Activated T-cell treated with anti-CD3 and anti-CD28 coated beads, Interleukin-2, amount 50 U/mL, for 72 hours (primary cell): ENCODE data around the gene SLC22A12. TPM values are rescaled to one million over a fixed set of nuclear protein-coding genes. Genes with fewer than 3 reads are reported as not detected.
A peak's percentile ranks its signal among the peaks of the same experiment; 100 is the strongest.

Experiments used
- ATAC-seq, 2 donors: fragments of 150-1000 bp; cut with Tn5 transposase; replicated peaks in 1 of 2; 2 replicates each; pipeline ENCODE4 v1.10.0; 2021; ENCODE audit warnings: moderate library complexity in 2 of 2, mild to moderate bottlenecking in 1 of 2
- DNase-seq, 2 donors: peaks; one replicate each; pipeline ENCODE4 v3.0.0; 2021 to 2022; ENCODE audit warnings: mixed read lengths in 1 of 2
- H3K27ac Mint-ChIP-seq: one replicate; pipeline ENCODE4 v1.8.0; 2022; ENCODE audit warnings: mild to moderate bottlenecking, moderate library complexity, mixed read lengths
- H3K27me3 Mint-ChIP-seq: one replicate; pipeline ENCODE4 v1.8.0; 2022; ENCODE audit warnings: low read depth, mixed read lengths
- H3K36me3 Mint-ChIP-seq, 2 donors: one replicate each; pipeline ENCODE4 v1.8.0; 2022; ENCODE audit warnings: mixed read lengths in 2 of 2, mild to moderate bottlenecking in 1 of 2; ENCODE audit not compliant: insufficient read depth in 2 of 2
- H3K4me1 Mint-ChIP-seq: one replicate; pipeline ENCODE4 v1.8.0; 2022; ENCODE audit warnings: low read depth, mixed read lengths
- H3K4me3 Mint-ChIP-seq, 2 donors: one replicate each; pipeline ENCODE4 v1.8.0; 2022; ENCODE audit warnings: mild to moderate bottlenecking in 2 of 2, mixed read lengths in 2 of 2, moderate library complexity in 2 of 2
- H3K9me3 Mint-ChIP-seq, 2 donors: one replicate each; pipeline ENCODE4 v1.8.0; 2022; ENCODE audit warnings: mixed read lengths in 2 of 2
- total RNA-seq, 2 donors: library from RNA; stranded (reverse); gene quantifications; one replicate each; pipeline ENCODE4 v1.2.3, GENCODE V29; 2022

The SLC22A12 gene
- not detected for total RNA-seq

GRCh38 chr11:64590763-64591221 lies at the start of gene SLC22A12:
Gene SLC22A12 (plus strand): TSS chr11:64591220. CDS start chr11:64591557, 337 bp downstream.
- Mint-ChIP-seq H3K27ac (no peak within 1 kb of the TSS), H3K36me3 (peaks cover 2 to 9% of the 10 kb centered on the region in 2 donors), H3K9me3 (peaks cover 7 to 9% of the 10 kb centered on the region in 2 donors), H3K4me3 (no peak within 1 kb of the TSS), H3K4me1 (no peaks in the 10 kb centered on the region), H3K27me3 (peaks cover 9% of the 10 kb centered on the region)
- no peak for ATAC-seq
- no peak for DNase-seq

- no peak overlapping the region for H3K4me3 Mint-ChIP-seq
- no peaks in the 10 kb centered on the region for H3K4me1 Mint-ChIP-seq
- no peaks in the 10 kb centered on the region for H3K36me3 Mint-ChIP-seq
- no peaks in the 10 kb centered on the region for H3K9me3 Mint-ChIP-seq
- peaks cover 14% of the 10 kb centered on the region for H3K27me3 Mint-ChIP-seq
- no peak for ATAC-seq
- no peak overlapping the region for H3K27ac Mint-ChIP-seq
- no peak for DNase-seq
Observed at GRCh38 chr11:64542172-64543125, 48.6 kb upstream of the SLC22A12 start.

- H3K27me3 Mint-ChIP-seq: peaks cover 8% of the 10 kb centered on the region
- no peaks in the 10 kb centered on the region for H3K4me1 Mint-ChIP-seq
- H3K27ac Mint-ChIP-seq: no peak overlapping the region
- no peaks in the 10 kb centered on the region for H3K36me3 Mint-ChIP-seq
- ATAC-seq: no peak
- H3K9me3 Mint-ChIP-seq: no peaks in the 10 kb centered on the region
- no peak for DNase-seq
- no peak overlapping the region for H3K4me3 Mint-ChIP-seq
Observed at GRCh38 chr11:64543818-64544217, 47.2 kb upstream of the SLC22A12 start.

GRCh38 chr11:64544616-64545296 lies 46.3 kb upstream of the SLC22A12 start:
- H3K4me1 Mint-ChIP-seq: no peaks in the 10 kb centered on the region
- H3K36me3 Mint-ChIP-seq: no peaks in the 10 kb centered on the region
- no peak overlapping the region for H3K4me3 Mint-ChIP-seq
- ATAC-seq (no peak), DNase-seq (no peak)
- no peaks in the 10 kb centered on the region for H3K9me3 Mint-ChIP-seq
- peaks cover 2% of the 10 kb centered on the region for H3K27me3 Mint-ChIP-seq
- H3K27ac Mint-ChIP-seq: no peak overlapping the region

- no peak for ATAC-seq
- no peaks in the 10 kb centered on the region for H3K9me3 Mint-ChIP-seq
- H3K4me1 Mint-ChIP-seq: no peaks in the 10 kb centered on the region
Observed at GRCh38 chr11:64545619-64546018, 45.4 kb upstream of the SLC22A12 start.

GRCh38 chr11:64546176-64546575 lies 44.8 kb upstream of the SLC22A12 start:
- DNase-seq (no peak), ATAC-seq (no peak)
- Mint-ChIP-seq H3K27ac (no peak overlapping the region), H3K4me1 (no peaks in the 10 kb centered on the region), H3K9me3 (no peaks in the 10 kb centered on the region), H3K27me3 (no peaks in the 10 kb centered on the region), H3K36me3 (no peaks in the 10 kb centered on the region), H3K4me3 (no peak overlapping the region)

More at GRCh38 chr11:64545619-64546018, 45.4 kb upstream of the SLC22A12 start:
- no peaks in the 10 kb centered on the region for H3K36me3 Mint-ChIP-seq
- no peak for DNase-seq
- no peaks in the 10 kb centered on the region for H3K27me3 Mint-ChIP-seq
- no peak overlapping the region for H3K4me3 Mint-ChIP-seq
- no peak overlapping the region for H3K27ac Mint-ChIP-seq

- no peaks in the 10 kb centered on the region for H3K27me3 Mint-ChIP-seq
- H3K27ac Mint-ChIP-seq: no peak overlapping the region
- ATAC-seq (no peak), DNase-seq (no peak)
- no peaks in the 10 kb centered on the region for H3K4me1 Mint-ChIP-seq
- no peak overlapping the region for H3K4me3 Mint-ChIP-seq
- no peaks in the 10 kb centered on the region for H3K36me3 Mint-ChIP-seq
- H3K9me3 Mint-ChIP-seq: no peaks in the 10 kb centered on the region
Observed at GRCh38 chr11:64546600-64546999, 44.4 kb upstream of the SLC22A12 start.

GRCh38 chr11:64549969-64550368 lies 41.1 kb upstream of the SLC22A12 start:
- DNase-seq (no peak), ATAC-seq (no peak)
- H3K4me1 Mint-ChIP-seq: no peaks in the 10 kb centered on the region
- H3K4me3 Mint-ChIP-seq: no peak overlapping the region
- H3K36me3 Mint-ChIP-seq: no peaks in the 10 kb centered on the region
- H3K9me3 Mint-ChIP-seq: peaks cover 3 to 4% of the 10 kb centered on the region in 2 donors
- no peak overlapping the region for H3K27ac Mint-ChIP-seq
- H3K27me3 Mint-ChIP-seq: no peaks in the 10 kb centered on the region

GRCh38 chr11:64553554-64554201 lies 37.3 kb upstream of the SLC22A12 start:
- H3K27me3 Mint-ChIP-seq: no peaks in the 10 kb centered on the region
- H3K9me3 Mint-ChIP-seq: peaks cover 3 to 4% of the 10 kb centered on the region in 2 donors
- no peak overlapping the region for H3K27ac Mint-ChIP-seq
- no peaks in the 10 kb centered on the region for H3K36me3 Mint-ChIP-seq
- H3K4me1 Mint-ChIP-seq: peaks cover 6% of the 10 kb centered on the region
- no peak for ATAC-seq
- peak; percentile 49 to 54 for DNase-seq
- H3K4me3 Mint-ChIP-seq: no peak overlapping the region

- H3K4me3 Mint-ChIP-seq: no peak overlapping the region
- DNase-seq: no peak
- H3K27ac Mint-ChIP-seq: no peak overlapping the region
- ATAC-seq: no peak
- H3K27me3 Mint-ChIP-seq: no peaks in the 10 kb centered on the region
- H3K4me1 Mint-ChIP-seq: peaks cover 6% of the 10 kb centered on the region
- peaks cover 3 to 4% of the 10 kb centered on the region in 2 donors for H3K9me3 Mint-ChIP-seq
- H3K36me3 Mint-ChIP-seq: no peaks in the 10 kb centered on the region
Observed at GRCh38 chr11:64556044-64556720, 34.8 kb upstream of the SLC22A12 start.

- Mint-ChIP-seq H3K36me3 (no peaks in the 10 kb centered on the region), H3K27me3 (no peaks in the 10 kb centered on the region), H3K9me3 (peaks cover 3 to 4% of the 10 kb centered on the region in 2 donors), H3K27ac (no peak overlapping the region), H3K4me3 (no peak overlapping the region), H3K4me1 (peaks cover 6% of the 10 kb centered on the region)
- DNase-seq: no peak
- no peak for ATAC-seq
Observed at GRCh38 chr11:64556721-64557250, 34.2 kb upstream of the SLC22A12 start.

GRCh38 chr11:64558065-64558745 lies 32.8 kb upstream of the SLC22A12 start:
- no peak overlapping the region for H3K27ac Mint-ChIP-seq
- ATAC-seq (no peak), DNase-seq (no peak)
- H3K4me1 Mint-ChIP-seq: peaks cover 6% of the 10 kb centered on the region
- H3K9me3 Mint-ChIP-seq: no peaks in the 10 kb centered on the region
- H3K36me3 Mint-ChIP-seq: no peaks in the 10 kb centered on the region
- no peaks in the 10 kb centered on the region for H3K27me3 Mint-ChIP-seq
- H3K4me3 Mint-ChIP-seq: no peak overlapping the region
